Putamen (tissue), 1 donor: Measurements from ENCODE around the gene FAM177A1.
"Not testable (repeated sequence)": the region's sequence is repeated elsewhere in the genome, so short reads cannot be mapped to it uniquely, and the experiment has no call there.

Source experiments
- DNase-seq: peaks from one replicate; pipeline ENCODE4 v3.0.0-alpha.2; 2016; ENCODE audit warnings: low spot score

The FAM177A1 gene

DNA sequence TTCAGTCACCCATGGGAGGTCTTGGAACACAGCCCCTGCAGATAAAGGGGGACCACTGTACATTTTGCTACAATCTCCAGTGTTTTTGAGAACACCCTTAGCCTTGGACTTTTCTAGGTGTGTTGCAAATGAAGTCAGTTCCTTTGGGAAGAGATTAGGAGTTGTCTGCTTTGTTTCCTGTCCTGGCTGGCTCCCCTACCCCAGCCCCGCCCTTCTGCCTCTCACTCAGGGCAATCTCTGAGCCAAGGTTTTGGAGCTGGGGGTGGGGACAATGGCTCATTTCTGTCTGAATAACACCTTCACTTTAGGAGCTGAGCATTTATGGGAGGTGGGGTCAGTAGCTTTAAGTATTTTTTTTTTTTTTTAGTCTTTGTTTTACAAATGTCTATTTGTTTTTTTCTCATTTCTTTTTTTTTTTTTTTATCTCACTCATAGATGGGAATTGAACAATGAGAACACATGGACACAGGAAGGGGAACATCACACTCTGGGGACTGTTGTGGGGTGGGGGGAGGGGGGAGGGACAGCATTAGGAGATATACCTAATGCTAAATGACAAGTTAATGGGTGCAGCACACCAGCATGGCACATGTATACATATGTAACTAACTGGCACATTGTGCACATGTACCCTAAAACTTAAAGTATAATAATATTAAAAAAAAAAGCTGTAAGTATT lies 15.2 kb downstream of the FAM177A1 start:
- not testable (repeated sequence) for DNase-seq

DNA sequence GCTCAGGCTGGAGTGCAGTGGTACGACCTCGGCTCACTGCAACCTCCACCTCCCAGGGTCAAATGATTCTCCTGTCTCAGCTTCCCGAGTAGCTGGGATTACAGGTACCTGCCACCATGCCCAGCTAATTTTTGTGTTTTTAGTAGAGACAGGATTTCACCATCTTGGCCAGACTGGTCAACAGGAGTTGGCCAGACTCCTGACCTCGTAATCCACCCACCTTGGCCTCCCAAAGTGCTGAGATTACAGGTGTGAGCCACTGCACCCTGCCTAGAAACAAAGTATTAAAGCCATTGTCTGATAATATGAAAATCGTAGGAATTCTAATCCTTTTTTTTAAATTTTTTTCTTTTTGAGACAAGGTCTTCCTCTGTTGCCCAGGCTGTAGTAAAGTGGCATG lies 19.7 kb downstream of the FAM177A1 start:
- DNase-seq: not testable (repeated sequence)

GRCh38 chr14:35068238-35069012 lies 22.4 kb downstream of the FAM177A1 start:
- DNase-seq: no peak

- DNase-seq: no peak
Measured at GRCh38 chr14:35072226-35072625, 26.2 kb downstream of the FAM177A1 start.

DNA sequence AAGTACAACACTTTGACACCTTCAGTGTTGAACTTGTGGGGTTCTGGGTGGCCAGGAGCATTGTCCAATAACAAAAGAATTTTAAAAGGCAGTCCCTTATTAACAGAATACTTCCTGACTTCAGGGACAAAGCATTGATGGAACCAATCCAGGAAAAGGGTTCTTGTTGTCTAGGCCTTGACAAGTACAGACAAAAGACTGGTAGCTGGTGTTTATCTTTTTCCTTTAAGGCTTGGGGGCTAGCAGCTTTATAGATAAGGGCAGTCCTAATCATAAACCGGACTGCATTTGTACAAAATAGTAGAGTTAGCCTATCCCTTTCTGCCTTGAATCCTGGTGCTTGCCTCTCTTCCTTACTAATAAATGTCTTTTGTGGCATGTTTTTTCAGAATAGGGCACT lies 27.4 kb downstream of the FAM177A1 start:
- no peak for DNase-seq

DNA sequence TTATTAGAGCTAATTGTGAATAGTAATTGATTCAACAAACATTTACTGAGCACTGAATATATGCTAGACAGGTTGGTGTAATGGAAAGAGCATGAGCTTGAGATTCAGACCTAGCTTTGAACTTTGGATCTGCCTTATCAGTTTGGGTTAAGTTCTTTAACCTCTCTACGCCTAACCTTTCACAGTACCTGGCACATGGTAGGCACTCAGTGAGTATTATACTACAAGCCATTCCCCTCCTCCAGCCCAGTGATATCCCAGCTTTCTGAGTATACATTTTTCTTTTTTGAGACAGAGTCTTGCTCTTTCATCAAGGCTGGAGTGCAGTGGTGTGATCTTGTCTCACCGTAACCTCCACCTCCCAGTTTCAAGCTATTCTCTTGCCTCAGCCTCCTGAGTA lies 32.0 kb downstream of the FAM177A1 start:
- no peak for DNase-seq

DNA sequence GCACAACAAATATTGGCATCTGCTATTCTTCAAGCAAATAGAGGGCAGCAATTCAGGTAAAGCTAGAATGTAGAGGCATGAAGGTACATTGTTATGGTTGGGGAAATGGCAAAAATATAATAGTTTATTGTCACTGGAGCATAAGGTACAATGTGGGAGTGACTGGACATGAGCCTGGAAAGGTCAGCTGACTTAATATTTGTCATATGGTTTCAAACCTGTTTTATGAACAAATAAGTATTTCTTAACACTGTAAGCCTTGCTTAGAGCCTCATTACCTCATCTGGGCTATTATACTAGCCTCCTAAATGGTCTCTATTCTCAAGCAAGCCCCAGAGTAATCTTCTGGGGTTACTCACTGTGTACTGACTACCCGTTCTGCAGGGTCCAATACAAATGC lies 33.7 kb downstream of the FAM177A1 start:
- no peak for DNase-seq

- DNase-seq: no peak
Measured at GRCh38 chr14:35083530-35084150, 37.6 kb downstream of the FAM177A1 start.

DNA sequence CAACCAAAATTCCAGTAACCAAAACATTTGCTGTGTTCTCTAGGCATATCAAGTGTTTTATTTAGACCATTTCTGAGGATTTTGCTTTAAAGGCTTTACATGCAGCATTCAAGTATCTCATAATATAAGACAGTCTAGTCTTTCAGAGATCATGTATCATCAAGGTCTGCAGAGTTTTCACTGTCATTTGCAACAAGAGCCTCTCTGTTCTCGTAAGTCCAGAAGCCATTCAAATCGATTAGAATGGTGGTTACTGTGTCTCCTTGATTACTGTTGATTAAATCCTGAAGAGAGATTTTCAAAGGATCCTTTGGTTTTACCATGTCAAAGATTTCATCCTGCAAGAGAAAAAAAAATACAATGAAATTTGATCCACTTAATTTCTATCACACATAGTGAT lies 39.4 kb downstream of the FAM177A1 start:
- no peak for DNase-seq

DNA sequence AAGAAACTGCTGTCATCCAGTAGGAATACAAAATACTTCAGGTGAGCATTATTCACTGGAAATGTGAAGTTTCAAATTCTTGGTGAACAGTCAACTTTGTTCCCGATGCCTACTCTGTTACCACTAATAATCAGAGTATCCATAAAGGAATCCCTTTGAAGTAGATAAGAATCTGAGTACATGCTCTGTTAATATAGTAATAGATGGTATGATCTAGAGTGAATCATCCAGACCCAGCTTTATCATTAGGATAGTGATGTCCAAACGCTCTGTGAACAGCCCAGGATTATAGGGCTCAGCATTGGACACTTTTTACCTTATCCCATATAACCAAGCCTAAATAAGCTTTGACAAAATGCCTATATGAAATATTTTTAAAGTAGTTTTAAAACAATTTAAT lies 42.4 kb downstream of the FAM177A1 start:
- DNase-seq: no peak

GRCh38 chr14:35094645-35095044 lies 48.6 kb downstream of the FAM177A1 start:
- DNase-seq: not testable (repeated sequence)

DNA sequence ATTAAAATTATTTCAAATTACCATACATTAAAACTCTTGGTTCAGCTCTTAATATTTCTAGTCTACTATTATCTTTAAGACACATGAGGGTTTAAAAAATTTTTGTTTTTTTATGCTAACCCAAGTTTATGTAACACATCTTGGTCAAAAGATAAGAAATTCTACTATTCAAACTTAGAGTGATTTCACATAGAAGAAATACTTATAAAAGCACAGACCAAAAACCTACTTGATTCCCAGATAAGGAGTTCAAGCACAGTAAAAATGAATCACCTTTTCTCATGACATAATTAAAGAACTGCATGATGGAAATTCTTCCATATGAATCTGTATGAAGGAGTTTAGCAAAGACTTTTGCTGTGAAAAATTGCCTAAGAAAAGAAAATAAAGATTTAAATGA lies 61.8 kb downstream of the FAM177A1 start:
- no peak for DNase-seq

- no peak for DNase-seq
Measured at GRCh38 chr14:35112641-35113040, 66.6 kb downstream of the FAM177A1 start.

- no peak for DNase-seq
Measured at GRCh38 chr14:35113308-35113950, 67.4 kb downstream of the FAM177A1 start.

DNA sequence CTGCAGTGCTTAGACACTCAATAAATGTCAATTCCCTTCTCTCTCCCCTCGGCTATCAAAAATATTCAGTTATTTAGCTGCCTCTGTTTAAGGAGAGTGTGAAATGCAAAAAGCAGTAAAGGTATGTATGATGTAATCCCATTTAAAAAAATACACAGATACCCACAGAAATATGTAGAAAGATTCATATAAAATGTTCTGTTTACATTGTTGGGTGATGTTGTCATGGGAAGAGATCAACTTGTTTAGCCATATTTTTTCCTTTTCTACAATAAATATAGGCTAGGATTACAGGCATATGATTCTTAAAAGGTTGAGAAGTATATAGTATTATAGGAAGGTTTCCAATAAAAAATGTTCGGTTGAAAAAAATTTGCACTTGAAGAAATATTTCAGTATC lies 68.0 kb downstream of the FAM177A1 start:
- no peak for DNase-seq

- DNase-seq: no peak
Measured at GRCh38 chr14:35116242-35116641, 70.2 kb downstream of the FAM177A1 start.

- no peak for DNase-seq
Measured at GRCh38 chr14:35117112-35117511, 71.0 kb downstream of the FAM177A1 start.

DNA sequence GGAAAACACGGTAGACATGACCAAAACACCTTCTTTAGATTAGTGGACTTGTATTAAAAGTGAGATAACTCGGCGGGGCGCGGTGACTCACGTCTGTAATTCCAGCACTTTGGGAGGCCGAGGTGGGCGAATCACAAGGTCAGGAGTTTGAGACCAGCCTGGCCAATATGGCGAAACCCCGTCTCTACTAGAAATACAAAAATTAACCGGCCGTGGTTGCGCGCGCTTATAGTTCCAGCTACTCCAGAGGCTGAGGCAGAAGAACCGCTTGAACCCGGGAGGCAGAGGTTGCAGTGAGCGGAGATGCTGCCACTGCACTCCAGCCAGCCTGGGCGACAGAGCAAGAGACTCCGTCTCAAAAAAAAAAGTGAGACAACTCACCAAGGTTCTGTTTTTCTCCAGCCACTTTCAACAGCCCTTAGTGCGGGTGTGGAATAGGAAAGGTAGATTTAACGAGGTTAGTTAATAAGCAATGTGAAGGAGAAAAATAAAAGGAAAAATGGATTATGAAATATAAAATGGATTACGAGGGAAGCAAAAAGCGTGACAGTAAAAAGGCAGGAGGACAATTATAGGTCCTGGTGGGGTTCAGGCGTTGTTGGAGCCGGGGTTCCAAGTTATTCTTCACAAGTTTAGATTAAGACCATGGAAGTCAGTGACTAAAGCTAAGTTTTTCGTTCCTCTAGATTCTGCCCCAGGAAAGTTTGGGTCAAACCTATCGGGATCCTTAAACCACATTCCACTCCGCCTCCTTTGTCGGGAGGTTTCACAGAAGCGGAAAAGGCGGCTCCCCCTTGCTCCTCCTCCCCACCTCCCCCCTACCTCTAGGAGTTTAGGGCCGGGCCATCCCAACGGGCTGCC lies 75.2 kb downstream of the FAM177A1 start:
- no peak for DNase-seq

GRCh38 chr14:35121887-35122695 lies 76.0 kb downstream of the FAM177A1 start, which contains the start of the genes PPP2R3C and PRORP:
TSS of gene PPP2R3C (minus strand) at chr14:35121990. CDS start at chr14:35121959, 31 bp downstream.
TSS of gene PRORP (plus strand) at chr14:35122552. CDS start at chr14:35123246, 694 bp downstream.
- DNase-seq: peak; percentile 95

GRCh38 chr14:35122696-35123387 lies 76.8 kb downstream of the FAM177A1 start:
- DNase-seq: no peak
